Measurements from ENCODE around the gene MED10. TPM values are rescaled to one million over a fixed set of nuclear protein-coding genes. Genes with fewer than 3 reads are reported as not detected.

MED10 gene
- polyA plus RNA-seq, 1 of the 3 experiments (the other 2 are of a cell fraction) = 75.9 TPM

GRCh38 chr5:6338871-6339270 lies 39.5 kb downstream of the MED10 start:
- TF ChIP-seq MAX (IDR thresholded peaks at IDR 0.05; ENCODE audit: low read depth) = no peak
- no peak for TF ChIP-seq USF2 (IDR thresholded peaks at IDR 0.05; ENCODE audit: borderline replicate concordance, low read depth, low read length)
- TF ChIP-seq REST (IDR thresholded peaks at IDR 0.05; ENCODE audit: low read depth, low read length) = no peak
- no peak for TF ChIP-seq CTCF (IDR thresholded peaks at IDR 0.05)
- no peak for TF ChIP-seq FOXM1 (IDR thresholded peaks at IDR 0.05; ENCODE audit: low read depth)
- TF ChIP-seq PBX3 (IDR thresholded peaks at IDR 0.05) = no peak
- TF ChIP-seq NFIC (IDR thresholded peaks at IDR 0.05; ENCODE audit: borderline replicate concordance) = no peak
- TF ChIP-seq MEF2A (IDR thresholded peaks at IDR 0.05; ENCODE audit: borderline replicate concordance, low read depth) = no peak
- TF ChIP-seq SIN3A (IDR thresholded peaks at IDR 0.05; ENCODE audit: borderline replicate concordance, low read depth, low read length) = no peak
- no peak for DNase-seq
- Histone ChIP-seq H4K20me1 (ENCODE audit: insufficient read depth) (no peaks in the 10 kb centered on the region), H3K9me3 (no peaks in the 10 kb centered on the region), H3K4me2 (no peak overlapping the region), H3K4me3 (ENCODE audit: low read depth in 2 of 2, low read length in 1 of 2) (no peak overlapping the region), H3K4me1 (ENCODE audit: control insufficient read depth in 1 of 2, insufficient read depth in 2 of 2, low read depth in 1 of 2, low read length in 1 of 2) (peaks cover 0 to 11% of the 10 kb centered on the region in 2 experiments; a peak in 1 of 4 replicates), H3K27ac (ENCODE audit: low read depth in 2 of 2, low read length in 1 of 2) (no peak overlapping the region), H3K27me3 (ENCODE audit: insufficient read depth) (no peaks in the 10 kb centered on the region), H3K9ac (no peak overlapping the region), H3K36me3 (replicated peaks in 1 of 2; ENCODE audit: control insufficient read depth in 1 of 2, insufficient read depth in 2 of 2, low read length in 1 of 2) (no peaks in the 10 kb centered on the region), H2AFZ (ENCODE audit: low read depth) (no peak overlapping the region), H3K79me2 (ENCODE audit: insufficient read depth) (no peaks in the 10 kb centered on the region), H3F3A (replicated peaks; ENCODE audit: insufficient read depth) (no peaks in the 10 kb centered on the region), H3K9me2 (no peaks in the 10 kb centered on the region)
- ChIA-PET POLR2A (no interaction called here), CTCF (interaction anchor here (1.3 to 1.6 kb wide), 2 partner anchors 22 to 136 kb away, joined by 3 read pairs; no protein-coding TSS in a partner anchor)
- WGBS (ENCODE audit: low lambda C conversion rate) = no CpG with 5 or more reads among the region's 4 CpGs

Data from SK-N-SH (cell line).